Adrenal gland (tissue), 5 donors: Measurements from ENCODE around the gene TRIML2.

ENCODE experiments used
- POLR2A ChIP-seq, 2 donors: fragments of 450-650 bp; IDR thresholded peaks; one replicate each; pipeline ENCODE4 v1.6.1; 2017; ENCODE audit warnings: antibody characterized with exemption in 2 of 2, mild to moderate bottlenecking in 2 of 2, moderate library complexity in 1 of 2
- TF ChIP-seq, protein P1 (sequence below), 6 experiments: fragments of 450-650 bp in 4 of 6; fragments of 200-600 bp in 2 of 6; sonication (generic) in 1 of 6; IDR thresholded peaks; 1 replicate in 5 of 6; 2 replicates in 1 of 6; pipeline versions ENCODE4 v1.5.1 to v1.8.0; 2016 to 2021; ENCODE audit warnings: antibody characterized with exemption in 6 of 6, mild to moderate bottlenecking in 2 of 6, moderate library complexity in 1 of 6
- donor health status: DM: no; HTN: no; CAD: no.

DNA sequence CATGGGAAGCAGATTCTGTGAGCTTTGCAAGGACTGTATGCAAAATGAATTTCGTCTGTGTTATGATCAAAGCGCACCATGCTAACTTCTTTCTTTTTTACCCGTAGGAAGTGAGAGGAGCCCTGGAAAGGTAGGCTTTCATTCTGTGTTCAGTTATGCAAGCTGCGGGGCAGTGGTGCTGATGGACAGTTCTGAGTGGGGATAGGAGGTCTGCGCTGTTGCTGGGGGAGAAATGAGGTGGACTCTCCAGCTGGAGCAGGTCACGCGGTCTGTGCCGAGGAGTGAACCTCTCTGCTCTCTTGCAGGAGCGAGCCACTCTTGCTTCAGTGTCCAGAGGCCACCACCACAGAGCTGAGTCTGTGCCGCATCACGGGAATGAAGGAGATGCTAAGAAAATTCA, 34.3 kb upstream of the TRIML2 start:
- TF ChIP-seq, protein P1, sequence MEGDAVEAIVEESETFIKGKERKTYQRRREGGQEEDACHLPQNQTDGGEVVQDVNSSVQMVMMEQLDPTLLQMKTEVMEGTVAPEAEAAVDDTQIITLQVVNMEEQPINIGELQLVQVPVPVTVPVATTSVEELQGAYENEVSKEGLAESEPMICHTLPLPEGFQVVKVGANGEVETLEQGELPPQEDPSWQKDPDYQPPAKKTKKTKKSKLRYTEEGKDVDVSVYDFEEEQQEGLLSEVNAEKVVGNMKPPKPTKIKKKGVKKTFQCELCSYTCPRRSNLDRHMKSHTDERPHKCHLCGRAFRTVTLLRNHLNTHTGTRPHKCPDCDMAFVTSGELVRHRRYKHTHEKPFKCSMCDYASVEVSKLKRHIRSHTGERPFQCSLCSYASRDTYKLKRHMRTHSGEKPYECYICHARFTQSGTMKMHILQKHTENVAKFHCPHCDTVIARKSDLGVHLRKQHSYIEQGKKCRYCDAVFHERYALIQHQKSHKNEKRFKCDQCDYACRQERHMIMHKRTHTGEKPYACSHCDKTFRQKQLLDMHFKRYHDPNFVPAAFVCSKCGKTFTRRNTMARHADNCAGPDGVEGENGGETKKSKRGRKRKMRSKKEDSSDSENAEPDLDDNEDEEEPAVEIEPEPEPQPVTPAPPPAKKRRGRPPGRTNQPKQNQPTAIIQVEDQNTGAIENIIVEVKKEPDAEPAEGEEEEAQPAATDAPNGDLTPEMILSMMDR (IDR thresholded peaks at IDR 0.05): no peak
- no peak for TF ChIP-seq POLR2A (IDR thresholded peaks at IDR 0.05)
